HepG2 (cell line): Measurements from ENCODE around the gene HOXD1. TPM values are rescaled to one million over a fixed set of nuclear protein-coding genes. Genes with fewer than 3 reads are reported as not detected.
A peak's percentile ranks its signal among the peaks of the same experiment; 100 is the strongest.

Source experiments
- ATAC-seq: fragments of 200-7000 bp; cut with Tn5 transposase; 3 replicates; pipeline ENCODE4 v1.9.1; 2020; ENCODE audit warnings: mild to moderate bottlenecking, moderate library complexity
- BruUV-seq: library from RNA; stranded (reverse); fragments of 400-500 nt; replicated peaks from 2 replicates; lab custom pipeline; 2021; lab: Mats Ljungman, UMichigan
- CTCF ChIA-PET: fragments of 300-600 bp; formaldehyde crosslinking; extraction: SDS; loops from one replicate; lab custom pipeline; 2021; ENCODE audit warnings: low total read pairs, inconsistent platforms, low intra/inter-chr PET ratio; lab: Yijun Ruan, JAX
- POLR2A ChIA-PET: fragments of 350-600 bp; sonication (Branson Sonifier 250); formaldehyde crosslinking; loops from one replicate; lab custom pipeline; 2020; ENCODE audit warnings: antibody characterized with exemption, inconsistent platforms; lab: Yijun Ruan, JAX
- DNase-seq: peaks from one replicate; pipeline ENCODE4 v3.0.0-alpha.2; 2015; ENCODE audit warnings: low spot score
- FAIRE-seq: peaks from 3 replicates; lab custom pipeline; 2011; peaks lifted over from hg19 to GRCh38; lab: Jason Lieb, UNC
- H2AFZ ChIP-seq: one replicate; pipeline ENCODE4 v1.6.1; 2011; ENCODE audit warnings: low read length, inconsistent platforms
- H3K27ac ChIP-seq: fragments of 300-600 bp; 3 replicates; pipeline ENCODE4 v1.8.0; 2011; ENCODE audit warnings: mixed run types, mild to moderate bottlenecking, mixed read lengths, low read length, inconsistent platforms; ENCODE audit not compliant: insufficient read depth; ENCODE audit errors: extremely low read length
- H3K27me3 ChIP-seq, 2 experiments: fragments of 200-600 bp in 1 of 2; 2 replicates in 1 of 2; 3 replicates in 1 of 2; pipeline versions ENCODE4 v1.6.0 to v1.8.0; 2011; ENCODE audit warnings: low read length in 2 of 2, mild to moderate bottlenecking in 2 of 2, moderate library complexity in 2 of 2, inconsistent platforms in 1 of 2; ENCODE audit not compliant: insufficient read depth in 2 of 2, control insufficient read depth in 1 of 2
- H3K36me3 ChIP-seq, 2 experiments: fragments of 200-600 bp in 1 of 2; replicated peaks in 1 of 2; 2 replicates in 1 of 2; 3 replicates in 1 of 2; pipeline versions ENCODE4 v1.5.1 to v1.8.0; 2011; ENCODE audit warnings: low read length in 2 of 2, inconsistent platforms in 1 of 2; ENCODE audit not compliant: insufficient read depth in 2 of 2, control insufficient read depth in 1 of 2
- H3K4me1 ChIP-seq: 2 replicates; pipeline ENCODE4 v1.5.1; 2012; ENCODE audit warnings: low read length, inconsistent platforms; ENCODE audit not compliant: insufficient read depth
- H3K4me2 ChIP-seq: 2 replicates; pipeline ENCODE4 v1.6.0; 2011; ENCODE audit warnings: low read depth, low read length, inconsistent platforms
- H3K4me3 ChIP-seq, 3 experiments: fragments of 200-600 bp in 1 of 3; sonication (generic), shearing (Covaris generic) in 1 of 3; replicated peaks in 1 of 3; 2 replicates each; pipeline ENCODE4 v1.5.1; 2011 to 2016; ENCODE audit warnings: low read length in 3 of 3, inconsistent platforms in 2 of 3, low read depth in 2 of 3, mild to moderate bottlenecking in 2 of 3, control low read depth in 1 of 3, mixed read lengths in 1 of 3; ENCODE audit not compliant: insufficient read depth in 1 of 3
- H3K79me2 ChIP-seq: one replicate; pipeline ENCODE4 v1.6.1; 2011; ENCODE audit warnings: low read length, inconsistent platforms; ENCODE audit not compliant: insufficient read depth
- H3K9ac ChIP-seq: 2 replicates; pipeline ENCODE4 v1.6.0; 2011; ENCODE audit warnings: mild to moderate bottlenecking, low read depth, low read length, inconsistent platforms; ENCODE audit not compliant: insufficient read depth
- H3K9me3 ChIP-seq: 2 replicates; pipeline ENCODE4 v1.5.1; 2012; ENCODE audit warnings: mild to moderate bottlenecking, low read length
- H4K20me1 ChIP-seq: 2 replicates; pipeline ENCODE4 v1.6.0; 2011; ENCODE audit warnings: inconsistent platforms, mild to moderate bottlenecking, low read length, moderate library complexity; ENCODE audit not compliant: insufficient read depth
- ATRX ChIP-seq: sonication (generic); formaldehyde crosslinking; IDR thresholded peaks from 2 replicates; pipeline ENCODE4 v1.4.0; 2020; ENCODE audit warnings: missing genetic modification reagents, borderline replicate concordance
- HNRNPLL ChIP-seq: fragments of 200-400 bp; formaldehyde crosslinking; IDR thresholded peaks from 2 replicates; pipeline ENCODE4 v1.6.1; 2017; ENCODE audit warnings: mild to moderate bottlenecking, low read depth, low read length; ENCODE audit not compliant: poor library complexity, severe bottlenecking
- MAFF ChIP-seq: IDR thresholded peaks from 2 replicates; pipeline ENCODE4 v1.6.1; 2011; ENCODE audit warnings: low read depth, low read length, improper control_type of control experiment
- POLR2A ChIP-seq, 2 experiments: IDR thresholded peaks; 2 replicates each; pipeline ENCODE4 v1.6.1; 2011; ENCODE audit warnings: low read depth in 2 of 2, low read length in 2 of 2, mild to moderate bottlenecking in 1 of 2, moderate library complexity in 1 of 2; ENCODE audit not compliant: insufficient read depth in 1 of 2
- RAD51 ChIP-seq: fragments of 450-650 bp; IDR thresholded peaks from 2 replicates; pipeline ENCODE4 v1.6.1; 2016; ENCODE audit warnings: borderline replicate concordance
- SMYD3 ChIP-seq: sonication (generic); formaldehyde crosslinking; IDR thresholded peaks from 2 replicates; pipeline ENCODE4 v1.8.1; 2023; ENCODE audit warnings: mild to moderate bottlenecking, missing genetic modification reagents
- SRF ChIP-seq: IDR thresholded peaks from 2 replicates; pipeline ENCODE4 v1.6.1; 2011; ENCODE audit warnings: mild to moderate bottlenecking, low read depth, low read length, moderate library complexity
- SUZ12 ChIP-seq: fragments of 150-350 bp; IDR thresholded peaks from 2 replicates; pipeline ENCODE4 v1.6.1; 2014; ENCODE audit warnings: low read depth, low read length
- TBL1XR1 ChIP-seq: fragments of 150-350 bp; IDR thresholded peaks from 2 replicates; pipeline ENCODE4 v1.6.1; 2014; ENCODE audit warnings: borderline replicate concordance, low read length; ENCODE audit not compliant: partially characterized antibody
- TCF7 ChIP-seq: sonication (generic); IDR thresholded peaks from 2 replicates; pipeline ENCODE4 v1.6.1; 2016; ENCODE audit warnings: antibody characterized with exemption, low read depth
- ZFP36L2 ChIP-seq: sonication (generic); formaldehyde crosslinking; IDR thresholded peaks from 2 replicates; pipeline ENCODE4 v1.4.0; 2020; ENCODE audit warnings: missing genetic modification reagents
- ZFP90 ChIP-seq: sonication (generic); formaldehyde crosslinking; IDR thresholded peaks from 2 replicates; pipeline ENCODE4 v1.8.0; 2022; ENCODE audit warnings: missing genetic modification reagents, mild to moderate bottlenecking, inconsistent platforms, borderline replicate concordance
- ZKSCAN5 ChIP-seq: sonication (generic); formaldehyde crosslinking; IDR thresholded peaks from 2 replicates; pipeline ENCODE4 v1.5.1; 2020; ENCODE audit warnings: mild to moderate bottlenecking, missing genetic modification reagents
- ZNF496 ChIP-seq: sonication (generic); formaldehyde crosslinking; IDR thresholded peaks from 2 replicates; pipeline ENCODE4 v1.8.1; 2023; ENCODE audit warnings: mild to moderate bottlenecking, moderate library complexity, missing genetic modification reagents; ENCODE audit not compliant: insufficient replicate concordance
- ZNF652 ChIP-seq: IDR thresholded peaks from 2 replicates; pipeline ENCODE4 v1.6.1; 2016; ENCODE audit warnings: low read depth, borderline replicate concordance
- ZNF674 ChIP-seq: sonication (generic); formaldehyde crosslinking; IDR thresholded peaks from 2 replicates; pipeline ENCODE4 v1.5.0; 2020; ENCODE audit warnings: low read depth, mild to moderate bottlenecking, missing genetic modification reagents
- ZNF724P ChIP-seq: sonication (generic); formaldehyde crosslinking; IDR thresholded peaks from 2 replicates; pipeline ENCODE4 v1.8.0; 2022; ENCODE audit warnings: missing genetic modification reagents, borderline replicate concordance
- WGBS: methylation state at CpG from one replicate; pipeline ENCODE4 v1.1.6; 2017; ENCODE audit warnings: low lambda C conversion rate; 5-methylcytosine and 5-hydroxymethylcytosine counted together
- in situ Hi-C: cut with HindIII; loops from 2 replicates; pipeline ENCODE4 v1.10.0; 2017; ENCODE audit warnings: low pct_unique_long_range_greater_than_20kb; ENCODE audit not compliant: extremely low pct_ligation_motif_present
- intact Hi-C: fragments of 100-400 bp; cut with micrococcal nuclease; formaldehyde crosslinking; loops from one replicate; pipeline ENCODE4 v1.10.0; 2022; ENCODE audit not compliant: unreplicated experiment
- polyA plus RNA-seq, 8 experiments: library from polyadenylated mRNA; depleted of rRNA in 3 of 8; stranded (reverse) in 7 of 8; unstranded in 1 of 8; fragments of >200 nt; fragmentation: Illumina TruSeq in 4 of 8; extraction: Trizol in 4 of 8; gene quantifications; 2 replicates each; pipeline versions ENCODE4 v1.2.1 to v1.2.3, GENCODE V29; 2011 to 2016; ENCODE audit warnings: low read depth in 4 of 8, missing spikeins in 1 of 8, mixed read lengths in 1 of 8; ENCODE audit not compliant: insufficient read depth in 1 of 8
- total RNA-seq, 5 experiments: library from RNA; depleted of rRNA; stranded (reverse); fragments of >200 nt; fragmentation: Illumina TruSeq; extraction: Trizol; gene quantifications; 2 replicates each; pipeline ENCODE4 v1.2.3, GENCODE V29; 2016; ENCODE audit warnings: low read depth in 1 of 5
- TF ChIP-seq, protein P1 (sequence below): sonication (generic); formaldehyde crosslinking; IDR thresholded peaks from 2 replicates; pipeline ENCODE4 v1.8.0; 2022; ENCODE audit warnings: low read depth, missing genetic modification reagents

HOXD1 gene
- total and polyA plus RNA-seq, 2 of the 13 experiments (the other 11 are each of a cell fraction or from before 2014, with no cell fraction given): 10.0 to 22.3 TPM

- TF ChIP-seq HNRNPLL (peak; percentile 33), TBL1XR1 (no peak), POLR2A (IDR thresholded peaks at IDR 0.05; ENCODE audit: insufficient read depth in 1 of 2, low read depth in 2 of 2, low read length in 2 of 2) (no peak), MAFF (peak; percentile 38; the same call in 1 of the 2 replicates), SMYD3 (CRISPR knock-in tag) (no peak), TCF7 (no peak), ATRX (CRISPR knock-in tag) (no peak)
- TF ChIP-seq, protein P1, sequence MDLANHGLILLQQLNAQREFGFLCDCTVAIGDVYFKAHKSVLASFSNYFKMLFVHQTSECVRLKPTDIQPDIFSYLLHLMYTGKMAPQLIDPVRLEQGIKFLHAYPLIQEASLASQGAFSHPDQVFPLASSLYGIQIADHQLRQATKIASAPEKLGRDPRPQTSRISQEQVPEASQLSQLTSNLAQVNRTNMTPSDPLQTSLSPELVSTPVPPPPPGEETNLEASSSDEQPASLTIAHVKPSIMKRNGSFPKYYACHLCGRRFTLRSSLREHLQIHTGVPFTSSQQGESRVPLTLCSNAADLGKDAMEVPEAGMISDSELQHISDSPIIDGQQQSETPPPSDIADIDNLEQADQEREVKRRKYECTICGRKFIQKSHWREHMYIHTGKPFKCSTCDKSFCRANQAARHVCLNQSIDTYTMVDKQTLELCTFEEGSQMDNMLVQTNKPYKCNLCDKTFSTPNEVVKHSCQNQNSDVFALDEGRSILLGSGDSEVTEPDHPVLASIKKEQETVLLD (CRISPR knock-in tag): no peak
Measured at GRCh38 chr2:176162911-176163671, 25.4 kb upstream of the HOXD1 start (continued).

DNA sequence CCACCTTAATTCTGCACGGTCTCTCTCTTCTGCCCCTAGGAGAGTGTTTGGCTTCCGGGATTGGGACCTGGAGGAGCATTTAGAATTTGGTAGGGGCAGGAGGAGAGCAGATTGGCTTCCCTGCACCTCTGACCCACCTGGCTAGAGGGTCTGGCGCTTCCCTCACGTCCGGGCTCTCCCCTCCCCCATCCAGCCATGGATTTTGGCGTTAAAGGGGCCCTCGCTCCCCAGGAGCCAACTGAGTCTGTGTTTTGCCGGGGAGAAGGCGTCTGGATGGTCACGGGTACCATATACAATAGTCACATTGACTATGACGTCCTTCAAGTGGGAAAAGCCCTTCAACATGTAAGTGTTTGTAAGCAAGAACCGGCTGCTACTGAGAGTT, 24.8 kb upstream of the HOXD1 start:
- no peak for ATAC-seq
- Histone ChIP-seq H3K9me3 (no peaks in the 10 kb centered on the region), H2AFZ (no peak overlapping the region), H3K27me3 (peaks cover 17 to 93% of the 10 kb centered on the region in 2 experiments), H3K79me2 (no peaks in the 10 kb centered on the region), H3K9ac (no peak overlapping the region), H3K4me2 (no peak overlapping the region), H3K4me3 (no peak overlapping the region), H3K36me3 (no peaks in the 10 kb centered on the region), H3K27ac (no peak overlapping the region), H3K4me1 (peaks cover 34% of the 10 kb centered on the region), H4K20me1 (no peaks in the 10 kb centered on the region)
- intact Hi-C loops: no loop called here
- ChIA-PET CTCF (no interaction called here), POLR2A (no interaction called here)
- 11% methylated on average over 12 of the region's 12 CpGs for WGBS
- no TSS peak for BruUV-seq
- TF ChIP-seq ZNF724P (CRISPR knock-in tag): no peak
- TF ChIP-seq ZNF496 (CRISPR knock-in tag): no peak
- no peak for TF ChIP-seq SUZ12
- no peak for TF ChIP-seq ZFP90 (CRISPR knock-in tag)
- TF ChIP-seq ZFP36L2 (CRISPR knock-in tag): no peak
- no peak for TF ChIP-seq RAD51
- no peak for TF ChIP-seq ZNF652 (CRISPR knock-in tag)
- no peak for TF ChIP-seq ZKSCAN5 (CRISPR knock-in tag)
- no peak for TF ChIP-seq SRF
- TF ChIP-seq ZNF674 (CRISPR knock-in tag): no peak
- no peak for DNase-seq
- FAIRE-seq: no peak
- in situ Hi-C loops: no loop called here
